Tibial nerve (tissue), 4 donors: ENCODE measurements around the gene TBX20.
"Not testable (repeated sequence)": the region's sequence is repeated elsewhere in the genome, so short reads cannot be mapped to it uniquely, and the experiment has no call there.

Source experiments
- CTCF ChIP-seq, 5 experiments: fragments of 200-600 bp in 3 of 5; fragments of 450-650 bp in 2 of 5; sonication (generic) in 3 of 5; IDR thresholded peaks; one replicate each; pipeline ENCODE4 v1.5.1; 2016 to 2019; ENCODE audit warnings: antibody characterized with exemption in 5 of 5, mild to moderate bottlenecking in 3 of 5, moderate library complexity in 2 of 5
- EP300 ChIP-seq, 2 donors: sonication (generic); formaldehyde crosslinking; IDR thresholded peaks; one replicate each; pipeline ENCODE4 v1.6.1; 2017; ENCODE audit warnings: antibody characterized with exemption in 2 of 2, mild to moderate bottlenecking in 1 of 2
- POLR2A ChIP-seq, 2 donors: fragments of 450-650 bp; IDR thresholded peaks; one replicate each; pipeline ENCODE4 v1.6.1; 2017; ENCODE audit warnings: antibody characterized with exemption in 2 of 2, mild to moderate bottlenecking in 2 of 2, moderate library complexity in 2 of 2

GRCh38 chr7:35216033-35216432, 37.9 kb downstream of the TBX20 start:
- not testable (repeated sequence) for TF ChIP-seq CTCF, POLR2A, EP300 (IDR thresholded peaks at IDR 0.05)
